ENCODE measurements around the gene MIEF1. TPM values are rescaled to one million over a fixed set of nuclear protein-coding genes. Genes with fewer than 3 reads are reported as not detected.

The MIEF1 gene
- total RNA-seq, 4 donors from 2014 or later: 19.7 to 21.7 (median 20.9) TPM

DNA sequence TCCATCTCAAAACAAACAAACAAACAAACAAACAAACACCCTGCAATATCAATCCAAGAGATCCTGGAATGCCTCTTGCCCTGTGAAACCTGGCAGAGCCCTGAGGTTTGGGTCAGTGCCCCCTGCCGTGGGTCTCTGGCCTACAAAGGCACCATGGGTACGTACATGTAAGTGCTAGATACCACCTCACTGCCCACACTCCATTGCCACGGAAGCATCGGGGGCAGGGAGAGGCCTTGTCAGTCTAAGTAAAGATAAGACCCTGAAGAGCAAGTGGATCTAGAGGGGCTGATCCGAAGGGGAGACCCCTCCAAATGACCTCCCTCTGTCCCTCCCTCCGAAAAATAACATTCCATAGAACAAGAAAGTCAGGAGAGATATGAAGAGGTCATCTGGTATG, 2.0 kb upstream of the MIEF1 start:
- H3K27ac ChIP-seq (replicated peaks in 1 of 4): peak overlapping the region in 1 of 4 donors; percentile 92

DNA sequence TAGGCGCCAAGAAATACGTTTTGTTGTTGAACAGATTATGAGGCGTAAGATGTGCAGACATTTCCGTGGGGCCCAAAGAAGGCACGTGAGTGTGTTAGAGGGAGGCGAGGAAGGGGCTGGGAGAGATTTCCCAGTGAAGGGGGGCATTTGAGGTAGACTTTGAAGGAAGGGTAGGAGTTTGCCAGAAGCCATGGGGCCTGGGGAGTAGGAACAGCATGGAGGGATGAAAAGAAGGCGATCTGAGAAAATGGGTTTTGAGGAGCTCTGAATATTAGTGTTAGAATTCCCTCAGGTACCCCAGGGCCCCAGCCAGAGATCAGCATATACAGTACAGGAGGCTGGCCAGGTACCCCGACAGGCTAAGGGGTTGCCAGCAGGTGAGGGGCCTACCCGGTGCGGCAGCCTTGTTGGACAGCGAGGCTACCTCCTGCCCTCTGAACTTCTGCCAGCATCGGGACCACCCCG, 414 bp upstream of the MIEF1 start:
- DNase-seq (ENCODE audit: extremely low spot score): no peak
- TF ChIP-seq CTCF (IDR thresholded peaks at IDR 0.05) (no peak), POLR2A (IDR thresholded peaks at IDR 0.05; ENCODE audit: low read depth) (no peak), EP300 (IDR thresholded peaks at IDR 0.05) (no peak)
- Histone ChIP-seq H3K36me3 (peaks cover 8 to 31% (median 28%) of the 10 kb centered on the region in 4 donors), H3K4me1 (peaks cover 43 to 65% (median 54%) of the 10 kb centered on the region in 4 donors), H3K4me3 (peak overlapping the region; percentile 80 to 100 (median 98)), H3K27ac (replicated peaks in 1 of 4) (peak overlapping the region; percentile 81 to 92 (median 85)), H3K9me3 (no peaks in the 10 kb centered on the region), H3K27me3 (no peaks in the 10 kb centered on the region)
- 46% methylated on average over 7 of the region's 13 CpGs for WGBS
- intact Hi-C loops (cut with DNase I): no loop called here

More for the DNA sequence above, 2.0 kb upstream of the MIEF1 start:
- intact Hi-C loops (cut with DNase I): no loop called here
- TF ChIP-seq POLR2A (IDR thresholded peaks at IDR 0.05; ENCODE audit: low read depth) (no peak), EP300 (IDR thresholded peaks at IDR 0.05) (no peak), CTCF (IDR thresholded peaks at IDR 0.05) (no peak), POLR2AphosphoS5 (IDR thresholded peaks at IDR 0.05) (no peak)
- Histone ChIP-seq H3K9me3 (no peaks in the 10 kb centered on the region), H3K4me3 (no peak overlapping the region), H3K27me3 (no peaks in the 10 kb centered on the region), H3K36me3 (peaks cover 8 to 16% (median 12%) of the 10 kb centered on the region in 4 donors), H3K4me1 (peaks cover 42 to 68% (median 55%) of the 10 kb centered on the region in 4 donors)
- no peak for DNase-seq (ENCODE audit: extremely low spot score)
- 93% methylated on average over 6 of the region's 6 CpGs for WGBS

DNA sequence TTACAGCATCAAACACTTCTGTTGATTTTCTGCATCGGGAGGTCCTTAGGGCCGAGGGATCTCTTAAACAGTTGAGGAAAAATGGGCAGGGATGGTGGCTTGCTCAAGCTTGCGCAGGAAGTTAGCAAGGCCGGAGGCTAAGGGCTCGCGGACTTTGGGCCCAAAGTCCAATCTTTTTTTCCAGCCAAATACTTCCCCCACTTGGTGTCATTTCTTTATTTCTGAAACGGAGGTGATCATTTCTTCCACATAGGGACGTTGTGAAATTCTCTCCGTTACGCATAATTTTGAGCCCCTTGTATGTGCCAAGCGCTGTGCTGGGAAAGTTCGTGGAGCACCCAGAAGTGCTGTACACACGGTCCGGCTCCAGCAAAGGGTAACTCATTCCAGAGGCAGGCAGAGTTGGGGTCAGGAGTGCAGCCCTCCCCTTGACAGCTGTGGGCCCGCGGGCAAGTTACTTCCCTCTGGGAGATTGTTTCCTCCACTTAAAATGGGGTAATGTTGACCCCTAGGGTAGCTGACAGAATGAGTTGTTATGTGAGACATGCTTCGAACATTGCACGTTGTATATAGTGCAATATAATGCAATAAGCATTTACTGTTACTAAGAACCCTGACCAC, 809 bp downstream of the MIEF1 start:
- peak overlapping the region; percentile 81 to 92 (median 85) for H3K27ac ChIP-seq (replicated peaks in 1 of 4)
- no peaks in the 10 kb centered on the region for H3K9me3 ChIP-seq
- peak overlapping the region; percentile 80 to 100 (median 98) for H3K4me3 ChIP-seq
- H3K36me3 ChIP-seq: peaks cover 17 to 44% (median 40%) of the 10 kb centered on the region in 4 donors
- peaks cover 41 to 60% (median 53%) of the 10 kb centered on the region in 4 donors for H3K4me1 ChIP-seq
- H3K27me3 ChIP-seq: no peaks in the 10 kb centered on the region
- no peak for TF ChIP-seq CTCF (IDR thresholded peaks at IDR 0.05)
- TF ChIP-seq EP300 (IDR thresholded peaks at IDR 0.05): no peak
- no peak for TF ChIP-seq POLR2A (IDR thresholded peaks at IDR 0.05; ENCODE audit: low read depth)
- no peak for TF ChIP-seq POLR2AphosphoS5 (IDR thresholded peaks at IDR 0.05)
- DNase-seq (ENCODE audit: extremely low spot score): no peak
- WGBS: 13% methylated on average over 16 of the region's 18 CpGs
- intact Hi-C loops (cut with DNase I): no loop called here

- Histone ChIP-seq H3K27me3 (no peaks in the 10 kb centered on the region), H3K4me3 (peak overlapping the region; percentile 80 to 100 (median 98)), H3K4me1 (peaks cover 39 to 58% (median 47%) of the 10 kb centered on the region in 4 donors), H3K27ac (replicated peaks in 1 of 4) (no peak overlapping the region), H3K9me3 (no peaks in the 10 kb centered on the region), H3K36me3 (peaks cover 17 to 51% (median 47%) of the 10 kb centered on the region in 4 donors)
- no peak for DNase-seq (ENCODE audit: extremely low spot score)
- intact Hi-C loops (cut with DNase I): no loop called here
- TF ChIP-seq POLR2AphosphoS5 (IDR thresholded peaks at IDR 0.05): no peak
- TF ChIP-seq CTCF (IDR thresholded peaks at IDR 0.05): no peak
- no peak for TF ChIP-seq EP300 (IDR thresholded peaks at IDR 0.05)
- TF ChIP-seq POLR2A (IDR thresholded peaks at IDR 0.05; ENCODE audit: low read depth): no peak
- 60% methylated on average over 6 of the region's 6 CpGs for WGBS
Observed at GRCh38 chr22:39503630-39504029, 1.5 kb downstream of the MIEF1 start.

Data from esophagus muscularis mucosa (tissue), 4 donors.